Activated B cell treated with CpG ODN at 0.5 μM for 24 hours (primary cell): Measurements from ENCODE around the gene XYLT1. TPM values are rescaled to one million over a fixed set of nuclear protein-coding genes. Genes with fewer than 3 reads are reported as not detected.

Experiments
- ATAC-seq: fragments of 200-7000 bp; cut with Tn5 transposase; one replicate; pipeline ENCODE4 v1.10.0; 2021; ENCODE audit warnings: low read depth, mild to moderate bottlenecking, moderate library complexity
- CTCF ChIA-PET: fragments of 350-600 bp; sonication (Branson Sonifier 250); formaldehyde crosslinking; loops from one replicate; lab custom pipeline; 2021; ENCODE audit warnings: antibody characterized with exemption; lab: Charles Lee
- POLR2A ChIA-PET: fragments of 350-600 bp; sonication (Branson Sonifier 250); formaldehyde crosslinking; loops from one replicate; lab custom pipeline; 2021; ENCODE audit warnings: antibody characterized with exemption; lab: Charles Lee
- DNase-seq: peaks from one replicate; pipeline ENCODE4 v3.0.0; 2022
- H3K27ac Mint-ChIP-seq: one replicate; pipeline ENCODE4 v1.8.0; 2020; ENCODE audit warnings: mixed read lengths
- H3K27me3 Mint-ChIP-seq: one replicate; pipeline ENCODE4 v1.8.0; 2021; ENCODE audit warnings: mixed read lengths
- H3K36me3 Mint-ChIP-seq: one replicate; pipeline ENCODE4 v1.8.0; 2021; ENCODE audit warnings: low read depth, mixed read lengths
- H3K4me1 Mint-ChIP-seq: one replicate; pipeline ENCODE4 v1.8.0; 2021; ENCODE audit warnings: mixed read lengths
- H3K4me3 Mint-ChIP-seq: one replicate; pipeline ENCODE4 v1.8.0; 2020; ENCODE audit warnings: mild to moderate bottlenecking, mixed read lengths
- H3K9me3 Mint-ChIP-seq: one replicate; pipeline ENCODE4 v1.8.0; 2020; ENCODE audit warnings: mixed read lengths
- CTCF ChIP-seq: fragments of 200-600 bp; IDR thresholded peaks from one replicate; pipeline ENCODE4 v1.8.0; 2022; ENCODE audit warnings: antibody characterized with exemption, mild to moderate bottlenecking
- intact Hi-C: fragments of 100-400 bp; cut with micrococcal nuclease; formaldehyde crosslinking; loops from one replicate; pipeline ENCODE4 v1.15.1; 2024
- total RNA-seq: library from RNA; stranded (reverse); gene quantifications from 2 replicates; pipeline ENCODE4 v1.2.3, GENCODE V29; 2022

Gene XYLT1
- total RNA-seq, 1 donor from 2014 or later = 17.0 TPM

- Mint-ChIP-seq H3K27ac (no peak overlapping the region), H3K27me3 (peaks cover 1% of the 10 kb centered on the region), H3K36me3 (peaks cover 16% of the 10 kb centered on the region), H3K9me3 (no peaks in the 10 kb centered on the region), H3K4me3 (no peak overlapping the region), H3K4me1 (peaks cover 24% of the 10 kb centered on the region)
- ChIA-PET POLR2A (no interaction called here), CTCF (no interaction called here)
- DNase-seq (no peak), ATAC-seq (no peak)
- TF ChIP-seq CTCF = no peak
- intact Hi-C loops = no loop called here
Measured at GRCh38 chr16:17063201-17064139, 407.3 kb downstream of the XYLT1 start.

GRCh38 chr16:17062676-17063075, 408.1 kb downstream of the XYLT1 start:
- ATAC-seq (no peak), DNase-seq (no peak)
- intact Hi-C loops = no loop called here
- peaks cover 1% of the 10 kb centered on the region for H3K27me3 Mint-ChIP-seq
- no peak for TF ChIP-seq CTCF
- peaks cover 16% of the 10 kb centered on the region for H3K4me1 Mint-ChIP-seq
- ChIA-PET CTCF (no interaction called here), POLR2A (no interaction called here)
- no peaks in the 10 kb centered on the region for H3K9me3 Mint-ChIP-seq
- peaks cover 16% of the 10 kb centered on the region for H3K36me3 Mint-ChIP-seq
- H3K27ac Mint-ChIP-seq = no peak overlapping the region
- no peak overlapping the region for H3K4me3 Mint-ChIP-seq

DNA sequence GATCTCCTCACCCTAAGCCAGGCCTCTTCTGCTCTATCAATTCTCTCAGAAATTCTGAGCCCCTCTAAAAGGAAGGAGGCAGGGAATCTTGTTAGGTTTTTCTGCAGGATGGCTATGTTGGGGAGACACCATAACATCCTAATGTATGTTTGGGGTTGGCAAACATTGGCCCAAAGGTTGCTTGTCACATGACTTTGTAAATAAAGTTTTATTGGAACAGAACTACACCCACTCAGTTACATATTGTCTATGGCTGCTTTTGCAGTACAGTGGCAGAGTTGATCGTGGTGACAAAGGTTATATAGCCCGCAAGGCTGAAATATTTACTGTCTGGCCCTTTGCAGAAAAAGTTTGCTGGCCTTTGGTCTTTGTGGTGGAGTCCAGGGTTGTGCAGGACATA, 409.4 kb downstream of the XYLT1 start:
- no peak for TF ChIP-seq CTCF
- Mint-ChIP-seq H3K4me1 (peaks cover 13% of the 10 kb centered on the region), H3K27me3 (peaks cover 1% of the 10 kb centered on the region), H3K27ac (no peak overlapping the region), H3K9me3 (no peaks in the 10 kb centered on the region), H3K4me3 (no peak overlapping the region), H3K36me3 (peaks cover 16% of the 10 kb centered on the region)
- DNase-seq (no peak), ATAC-seq (no peak)
- ChIA-PET POLR2A (no interaction called here), CTCF (no interaction called here)
- intact Hi-C loops = no loop called here

DNA sequence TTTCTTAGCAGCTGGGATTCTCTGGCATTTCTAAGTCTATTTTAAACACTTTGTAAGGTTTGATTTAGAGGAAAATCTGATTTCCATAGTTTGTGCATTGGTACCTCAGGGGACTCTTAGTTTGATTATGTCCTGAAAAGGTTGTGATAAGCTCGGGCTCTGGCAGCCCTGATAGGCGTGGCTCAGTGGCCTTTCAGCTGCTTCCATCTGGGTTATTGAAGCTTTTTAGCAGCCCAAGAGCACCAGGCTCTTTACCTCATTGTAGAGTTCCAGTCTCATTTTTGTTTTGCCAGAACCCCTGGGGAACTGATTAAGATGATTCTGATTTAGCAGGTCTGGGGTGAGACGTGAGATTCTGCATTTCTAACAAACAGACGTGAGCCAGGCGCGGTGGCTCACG, 412.3 kb downstream of the XYLT1 start:
- H3K27ac Mint-ChIP-seq = no peak overlapping the region
- H3K4me3 Mint-ChIP-seq = no peak overlapping the region
- intact Hi-C loops = no loop called here
- peaks cover 12% of the 10 kb centered on the region for H3K36me3 Mint-ChIP-seq
- H3K9me3 Mint-ChIP-seq = no peaks in the 10 kb centered on the region
- no peaks in the 10 kb centered on the region for H3K27me3 Mint-ChIP-seq
- no peak for ATAC-seq
- POLR2A ChIA-PET = no interaction called here
- H3K4me1 Mint-ChIP-seq = peaks cover 13% of the 10 kb centered on the region
- no peak for TF ChIP-seq CTCF
- DNase-seq = no peak
- CTCF ChIA-PET = no interaction called here

- no peak overlapping the region for H3K4me3 Mint-ChIP-seq
- DNase-seq (no peak), ATAC-seq (no peak)
- CTCF ChIA-PET = no interaction called here
- TF ChIP-seq CTCF = no peak
- intact Hi-C loops = no loop called here
- no peak overlapping the region for H3K27ac Mint-ChIP-seq
- H3K4me1 Mint-ChIP-seq = peaks cover 11% of the 10 kb centered on the region
- peaks cover 3% of the 10 kb centered on the region for H3K36me3 Mint-ChIP-seq
- no peaks in the 10 kb centered on the region for H3K27me3 Mint-ChIP-seq
- POLR2A ChIA-PET = no interaction called here
- H3K9me3 Mint-ChIP-seq = peaks cover 6% of the 10 kb centered on the region
Measured at GRCh38 chr16:17056666-17057065, 414.1 kb downstream of the XYLT1 start.
